ENCODE measurements around the gene ST8SIA6.

GRCh38 chr10:17348011-17348500 lies 106.3 kb downstream of the ST8SIA6 start:
- TF ChIP-seq POLR2AphosphoS5 (IDR thresholded peaks at IDR 0.05; ENCODE audit: low read depth): no peak
- TF ChIP-seq CTCF (IDR thresholded peaks at IDR 0.05; ENCODE audit: insufficient read depth, low read length): no peak
- no peak for TF ChIP-seq GABPA (IDR thresholded peaks at IDR 0.05; ENCODE audit: low read depth)
